HCT116 (cell line): ENCODE measurements around the gene MRAS. TPM values are rescaled to one million over a fixed set of nuclear protein-coding genes. Genes with fewer than 3 reads are reported as not detected.

Experiments
- ATAC-seq: fragments of 200-7000 bp; cut with Tn5 transposase; 2 replicates; pipeline ENCODE4 v1.9.1; 2020; ENCODE audit warnings: mild to moderate bottlenecking, moderate library complexity
- BruUV-seq: library from RNA; stranded (reverse); fragments of 400-500 nt; replicated peaks from 2 replicates; lab custom pipeline; 2021; lab: Mats Ljungman, UMichigan
- CTCF ChIA-PET: fragments of 300-600 bp; sonication (Branson Sonifier 250); formaldehyde crosslinking; loops from one replicate; lab custom pipeline; 2021; ENCODE audit warnings: antibody characterized with exemption; lab: Charles Lee
- POLR2A ChIA-PET: fragments of 300-600, 350-600 bp; sonication (Branson Sonifier 250); formaldehyde crosslinking; loops from one replicate; lab custom pipeline; 2021; ENCODE audit warnings: antibody characterized with exemption; lab: Charles Lee
- RAD21 ChIA-PET, 2 experiments: fragments of 300-600 bp; sonication (Branson Sonifier 250); formaldehyde crosslinking; loops; one replicate each; lab custom pipeline; 2023; ENCODE audit warnings: low total read pairs in 2 of 2; ENCODE audit not compliant: uncharacterized antibody in 2 of 2, unreplicated experiment in 2 of 2, low non-redundant PET in 1 of 2; lab: Charles Lee
- DNase-seq: peaks from one replicate; pipeline ENCODE4 v3.0.0-alpha.2; 2010; ENCODE audit warnings: low read depth, low spot score
- H2AFZ ChIP-seq: fragments of 200-600 bp; shearing (Covaris generic), sonication (generic); 2 replicates; pipeline ENCODE4 v1.6.1; 2017; ENCODE audit warnings: low read depth, mixed run types, mixed read lengths, antibody characterized with exemption, low read length; ENCODE audit not compliant: poor library complexity, severe bottlenecking
- H3K27ac ChIP-seq: 2 replicates; pipeline ENCODE4 v1.5.1; 2012; ENCODE audit warnings: low read depth, low read length
- H3K27me3 ChIP-seq: fragments of 200-600 bp; sonication (generic); 2 replicates; pipeline ENCODE4 v1.6.1; 2016; ENCODE audit warnings: mixed run types, low read length, mixed read lengths; ENCODE audit not compliant: insufficient read depth
- H3K36me3 ChIP-seq, 2 experiments: fragments of 200-500 bp in 1 of 2; fragments of 200-600 bp in 1 of 2; sonication (Bioruptor generic) in 1 of 2; sonication (generic) in 1 of 2; 2 replicates each; pipeline versions ENCODE4 v1.5.1 to v1.6.1; 2014 to 2016; ENCODE audit warnings: low read length in 2 of 2, inconsistent platforms in 1 of 2, mixed read lengths in 1 of 2, mixed run types in 1 of 2; ENCODE audit not compliant: insufficient read depth in 2 of 2, control insufficient read depth in 1 of 2
- H3K4me1 ChIP-seq, 2 experiments: fragments of 200-600 bp in 1 of 2; sonication (generic) in 1 of 2; 2 replicates each; pipeline versions ENCODE4 v1.5.1 to v1.6.1; 2012 to 2017; ENCODE audit warnings: low read length in 2 of 2, inconsistent platforms in 1 of 2, mild to moderate bottlenecking in 1 of 2, mixed read lengths in 1 of 2, mixed run types in 1 of 2, moderate library complexity in 1 of 2; ENCODE audit not compliant: insufficient read depth in 2 of 2, control insufficient read depth in 1 of 2
- H3K4me2 ChIP-seq: fragments of 200-600 bp; sonication (generic); 2 replicates; pipeline ENCODE4 v1.6.1; 2017; ENCODE audit warnings: mixed run types, low read length, mixed read lengths
- H3K4me3 ChIP-seq, 2 experiments: fragments of 200-600 bp in 1 of 2; sonication (generic) in 1 of 2; replicated peaks in 1 of 2; 2 replicates each; pipeline ENCODE4 v1.5.1; 2011 to 2016; ENCODE audit warnings: low read length in 2 of 2, control low read depth in 1 of 2, low read depth in 1 of 2, mild to moderate bottlenecking in 1 of 2, mixed read lengths in 1 of 2, mixed run types in 1 of 2
- H3K79me2 ChIP-seq: fragments of 200-600 bp; sonication (generic); 2 replicates; pipeline ENCODE4 v1.6.1; 2017; ENCODE audit warnings: mild to moderate bottlenecking, mixed run types, low read length, moderate library complexity, mixed read lengths; ENCODE audit not compliant: insufficient read depth
- H3K9ac ChIP-seq: fragments of 200-600 bp; sonication (generic); 2 replicates; pipeline ENCODE4 v1.6.1; 2016; ENCODE audit warnings: low read length, mixed read lengths
- H3K9me2 ChIP-seq: fragments of 200-600 bp; sonication (generic), shearing (Covaris generic); 2 replicates; pipeline ENCODE4 v1.6.1; 2017; ENCODE audit warnings: mixed run types, mild to moderate bottlenecking, moderate library complexity; ENCODE audit not compliant: insufficient read depth
- H3K9me3 ChIP-seq, 2 experiments: fragments of 200-500 bp in 1 of 2; fragments of 200-600 bp in 1 of 2; sonication (Bioruptor generic) in 1 of 2; sonication (generic) in 1 of 2; 2 replicates each; pipeline ENCODE4 v1.6.1; 2014 to 2017; ENCODE audit warnings: low read length in 2 of 2, mixed read lengths in 2 of 2, inconsistent platforms in 1 of 2, low read depth in 1 of 2, mild to moderate bottlenecking in 1 of 2, mixed run types in 1 of 2, moderate library complexity in 1 of 2; ENCODE audit not compliant: control insufficient read depth in 1 of 2, insufficient read depth in 1 of 2
- H4K20me1 ChIP-seq: fragments of 200-600 bp; sonication (generic), shearing (Covaris generic); 2 replicates; pipeline ENCODE4 v1.6.1; 2017; ENCODE audit warnings: mixed run types, mild to moderate bottlenecking, moderate library complexity; ENCODE audit not compliant: insufficient read depth
- EGR1 ChIP-seq: IDR thresholded peaks from 2 replicates; pipeline ENCODE4 v1.6.1; 2012; ENCODE audit warnings: low read depth
- EZH2 ChIP-seq: fragments of 200-600 bp; sonication (generic); IDR thresholded peaks from 2 replicates; pipeline ENCODE4 v1.6.1; 2017; ENCODE audit warnings: antibody characterized with exemption, mixed run types
- EZH2phosphoT487 ChIP-seq: fragments of 200-600 bp; IDR thresholded peaks from 2 replicates; pipeline ENCODE4 v1.6.1; 2018; ENCODE audit warnings: antibody characterized with exemption, borderline replicate concordance
- FOSL1 ChIP-seq: IDR thresholded peaks from 2 replicates; pipeline ENCODE4 v1.6.1; 2012; ENCODE audit warnings: low read depth
- POLR2AphosphoS5 ChIP-seq: IDR thresholded peaks from 2 replicates; pipeline ENCODE4 v1.6.1; 2011; ENCODE audit warnings: mild to moderate bottlenecking, low read depth, low read length, moderate library complexity
- REST ChIP-seq: IDR thresholded peaks from 2 replicates; pipeline ENCODE4 v1.6.1; 2012; ENCODE audit warnings: low read depth
- SIN3A ChIP-seq: IDR thresholded peaks from 2 replicates; pipeline ENCODE4 v1.6.1; 2012; ENCODE audit warnings: low read depth
- SP1 ChIP-seq: IDR thresholded peaks from 2 replicates; pipeline ENCODE4 v1.6.1; 2012; ENCODE audit warnings: low read depth
- TCF7L2 ChIP-seq: IDR thresholded peaks from 2 replicates; pipeline ENCODE4 v1.7.0; 2011; ENCODE audit warnings: borderline replicate concordance, inconsistent platforms; ENCODE audit not compliant: insufficient read depth, insufficient read length; ENCODE audit errors: extremely low read depth
- YY1 ChIP-seq: IDR thresholded peaks from 2 replicates; pipeline ENCODE4 v1.6.1; 2011; ENCODE audit warnings: low read length, low read depth, moderate library complexity, mild to moderate bottlenecking; ENCODE audit not compliant: insufficient replicate concordance; ENCODE audit errors: extremely low read depth
- ZBTB33 ChIP-seq: IDR thresholded peaks from 2 replicates; pipeline ENCODE4 v1.6.1; 2011; ENCODE audit warnings: mild to moderate bottlenecking, low read length, moderate library complexity; ENCODE audit not compliant: insufficient replicate concordance; ENCODE audit errors: extremely low read depth
- ZFX ChIP-seq: fragments of 450-650 bp; IDR thresholded peaks from 2 replicates; pipeline ENCODE4 v1.6.1; 2017
- intact Hi-C: fragments of 100-400 bp; cut with micrococcal nuclease; formaldehyde crosslinking; loops from 2 replicates; pipeline ENCODE4 v1.10.0; 2022
- total RNA-seq: library from RNA; stranded (reverse); gene quantifications from one replicate; pipeline ENCODE4 v1.2.1, GENCODE V29; 2021; ENCODE audit not compliant: unreplicated experiment

Gene MRAS
- total RNA-seq, 1 experiment from 2014 or later: 13.5 TPM

- ATAC-seq: no peak
- POLR2A ChIA-PET: no interaction called here
- Histone ChIP-seq H3K9me2 (no peaks in the 10 kb centered on the region), H4K20me1 (no peaks in the 10 kb centered on the region), H3K4me1 (no peaks in the 10 kb centered on the region), H3K27ac (no peak overlapping the region), H3K27me3 (no peaks in the 10 kb centered on the region), H3K4me3 (no peak overlapping the region), H3K9ac (no peak overlapping the region), H3K4me2 (no peak overlapping the region), H3K36me3 (no peaks in the 10 kb centered on the region), H3K9me3 (no peaks in the 10 kb centered on the region), H3K79me2 (no peaks in the 10 kb centered on the region), H2AFZ (no peak overlapping the region)
- RAD21 ChIA-PET: no interaction called here
- intact Hi-C loops: no loop called here
- no TSS peak for BruUV-seq
- CTCF ChIA-PET: no interaction called here
- TF ChIP-seq FOSL1: no peak
- no peak for DNase-seq
Measured at GRCh38 chr3:138359919-138360868, 11.8 kb downstream of the MRAS start.

GRCh38 chr3:138360869-138361525 is 12.6 kb downstream of the MRAS start:
- Histone ChIP-seq H3K27ac (no peak overlapping the region), H3K4me2 (no peak overlapping the region), H2AFZ (no peak overlapping the region), H3K79me2 (no peaks in the 10 kb centered on the region), H3K9me2 (no peaks in the 10 kb centered on the region), H3K4me3 (no peak overlapping the region), H3K27me3 (no peaks in the 10 kb centered on the region), H3K9ac (no peak overlapping the region), H3K4me1 (no peaks in the 10 kb centered on the region), H3K9me3 (no peaks in the 10 kb centered on the region), H4K20me1 (no peaks in the 10 kb centered on the region), H3K36me3 (no peaks in the 10 kb centered on the region)
- ChIA-PET CTCF (no interaction called here), POLR2A (no interaction called here), RAD21 (no interaction called here)
- no peak for DNase-seq
- BruUV-seq: no TSS peak
- ATAC-seq: no peak
- intact Hi-C loops: no loop called here
- TF ChIP-seq SP1 (no peak), EZH2phosphoT487 (no peak), TCF7L2 (no peak), ZBTB33 (no peak), REST (no peak), EGR1 (no peak), YY1 (no peak), POLR2AphosphoS5 (no peak), SIN3A (no peak), ZFX (no peak), EZH2 (no peak)
